ENCODE results near the gene HTT. TPM values are rescaled to one million over a fixed set of nuclear protein-coding genes. Genes with fewer than 3 reads are reported as not detected.
"Not testable (repeated sequence)": the region's sequence is repeated elsewhere in the genome, so short reads cannot be mapped to it uniquely, and the experiment has no call there.

Gene HTT
- polyA plus RNA-seq, 3 donors = 28.8 to 37.8 (median 32.7) TPM

- DNase-seq (ENCODE audit: low read depth in 3 of 3, low spot score in 2 of 3) = no peak
Observed at GRCh38 chr4:3044870-3045819, 29.3 kb upstream of the HTT start.

- no peak for DNase-seq (ENCODE audit: low read depth in 3 of 3, low spot score in 2 of 3)
Observed at GRCh38 chr4:3046162-3046561, 28.3 kb upstream of the HTT start.

- DNase-seq (ENCODE audit: low read depth in 3 of 3, low spot score in 2 of 3) = no peak
Observed at GRCh38 chr4:3046623-3047022, 27.9 kb upstream of the HTT start.

- DNase-seq (ENCODE audit: low read depth in 3 of 3, low spot score in 2 of 3) = peak in 1 of 3 donors; percentile 24
Observed at GRCh38 chr4:3047464-3048286, 26.8 kb upstream of the HTT start.

GRCh38 chr4:3051141-3051897 lies 23.2 kb upstream of the HTT start:
- DNase-seq (ENCODE audit: low read depth in 3 of 3, low spot score in 2 of 3) = not testable (repeated sequence)

- DNase-seq (ENCODE audit: low read depth in 3 of 3, low spot score in 2 of 3) = no peak
Observed at GRCh38 chr4:3054169-3054759, 20.2 kb upstream of the HTT start.

- no peak for DNase-seq (ENCODE audit: low read depth in 3 of 3, low spot score in 2 of 3)
Observed at GRCh38 chr4:3059943-3060342, 14.5 kb upstream of the HTT start.

- DNase-seq (ENCODE audit: low read depth in 3 of 3, low spot score in 2 of 3) = no peak
Observed at GRCh38 chr4:3060946-3061345, 13.5 kb upstream of the HTT start.

- no peak for DNase-seq (ENCODE audit: low read depth in 3 of 3, low spot score in 2 of 3)
Observed at GRCh38 chr4:3062471-3062870, 12.0 kb upstream of the HTT start.

- no peak for DNase-seq (ENCODE audit: low read depth in 3 of 3, low spot score in 2 of 3)
Observed at GRCh38 chr4:3065551-3065950, 8.9 kb upstream of the HTT start.

GRCh38 chr4:3066836-3067400 lies 7.6 kb upstream of the HTT start:
- no peak for DNase-seq (ENCODE audit: low read depth in 3 of 3, low spot score in 2 of 3)

GRCh38 chr4:3067473-3068001 lies 6.9 kb upstream of the HTT start:
- no peak for DNase-seq (ENCODE audit: low read depth in 3 of 3, low spot score in 2 of 3)

- DNase-seq (ENCODE audit: low read depth in 3 of 3, low spot score in 2 of 3) = no peak
Observed at GRCh38 chr4:3069661-3070199, 4.8 kb upstream of the HTT start.

- DNase-seq (ENCODE audit: low read depth in 3 of 3, low spot score in 2 of 3) = no peak
Observed at GRCh38 chr4:3070709-3071500, 3.6 kb upstream of the HTT start.

GRCh38 chr4:3071811-3072210 lies 2.7 kb upstream of the HTT start:
- no peak for DNase-seq (ENCODE audit: low read depth in 3 of 3, low spot score in 2 of 3)

- no peak for DNase-seq (ENCODE audit: low read depth in 3 of 3, low spot score in 2 of 3)
Observed at GRCh38 chr4:3073158-3074077, 1.1 kb upstream of the HTT start.

GRCh38 chr4:3074846-3075651 lies 568 bp downstream of the HTT start:
- DNase-seq (ENCODE audit: low read depth in 3 of 3, low spot score in 2 of 3) = peak in 2 of 3 donors; percentile 65 to 72

Measured in right renal cortex interstitium (tissue), 3 donors.